ENCODE results near the gene ESR1.

DNA sequence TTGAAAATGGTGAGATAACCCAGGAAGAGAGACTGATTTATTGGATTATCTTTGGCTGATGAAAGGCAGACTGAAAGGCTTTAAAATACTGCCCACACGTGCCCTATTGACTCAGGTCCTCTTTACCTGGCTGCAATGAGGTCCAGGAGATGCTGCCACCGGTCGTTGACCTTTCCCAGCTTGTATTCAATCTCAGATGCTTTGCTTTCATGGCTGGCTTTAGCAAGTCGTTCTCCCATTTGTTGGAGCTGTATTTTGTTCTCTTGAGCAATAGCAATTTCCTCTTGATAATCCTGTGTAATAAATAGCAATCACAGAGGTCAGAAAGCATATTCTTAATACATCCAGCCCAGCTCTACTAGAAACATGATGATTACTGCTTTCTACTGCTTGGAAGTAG lies 368.8 kb downstream of the ESR1 start:
- TF ChIP-seq, protein P1, sequence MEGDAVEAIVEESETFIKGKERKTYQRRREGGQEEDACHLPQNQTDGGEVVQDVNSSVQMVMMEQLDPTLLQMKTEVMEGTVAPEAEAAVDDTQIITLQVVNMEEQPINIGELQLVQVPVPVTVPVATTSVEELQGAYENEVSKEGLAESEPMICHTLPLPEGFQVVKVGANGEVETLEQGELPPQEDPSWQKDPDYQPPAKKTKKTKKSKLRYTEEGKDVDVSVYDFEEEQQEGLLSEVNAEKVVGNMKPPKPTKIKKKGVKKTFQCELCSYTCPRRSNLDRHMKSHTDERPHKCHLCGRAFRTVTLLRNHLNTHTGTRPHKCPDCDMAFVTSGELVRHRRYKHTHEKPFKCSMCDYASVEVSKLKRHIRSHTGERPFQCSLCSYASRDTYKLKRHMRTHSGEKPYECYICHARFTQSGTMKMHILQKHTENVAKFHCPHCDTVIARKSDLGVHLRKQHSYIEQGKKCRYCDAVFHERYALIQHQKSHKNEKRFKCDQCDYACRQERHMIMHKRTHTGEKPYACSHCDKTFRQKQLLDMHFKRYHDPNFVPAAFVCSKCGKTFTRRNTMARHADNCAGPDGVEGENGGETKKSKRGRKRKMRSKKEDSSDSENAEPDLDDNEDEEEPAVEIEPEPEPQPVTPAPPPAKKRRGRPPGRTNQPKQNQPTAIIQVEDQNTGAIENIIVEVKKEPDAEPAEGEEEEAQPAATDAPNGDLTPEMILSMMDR (IDR thresholded peaks at IDR 0.05): no peak
- TF ChIP-seq POLR2A (IDR thresholded peaks at IDR 0.05): no peak
